LNCAP (cell line): ENCODE results near the gene C2CD4A.
A peak's percentile ranks its signal among the peaks of the same experiment; 100 is the strongest.

ENCODE experiments used
- TF ChIP-seq, protein P1 (sequence below): fragments of 450-650 bp; IDR thresholded peaks from 2 replicates; pipeline ENCODE4 v1.5.1; 2017; ENCODE audit warnings: mild to moderate bottlenecking

C2CD4A gene

DNA sequence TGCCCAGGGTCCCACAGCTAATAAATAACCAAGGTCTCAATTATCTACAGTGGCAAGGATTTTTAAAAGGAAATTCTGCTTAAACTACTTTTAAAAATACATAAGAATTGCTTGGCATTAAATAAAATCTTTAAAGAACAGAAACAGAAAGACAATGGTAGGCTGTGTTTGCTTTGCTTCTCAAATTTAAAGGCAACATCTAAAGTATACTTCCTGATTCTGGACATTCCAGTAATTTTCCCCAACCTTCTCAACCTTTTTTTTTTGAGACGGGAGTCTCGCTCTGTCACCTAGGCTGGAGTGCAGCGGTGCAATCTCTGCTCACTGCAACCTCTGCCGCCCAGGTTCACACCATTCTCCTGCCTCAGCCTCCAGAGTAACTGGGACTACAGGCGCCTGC lies 11.8 kb upstream of the C2CD4A start:
- TF ChIP-seq, protein P1, sequence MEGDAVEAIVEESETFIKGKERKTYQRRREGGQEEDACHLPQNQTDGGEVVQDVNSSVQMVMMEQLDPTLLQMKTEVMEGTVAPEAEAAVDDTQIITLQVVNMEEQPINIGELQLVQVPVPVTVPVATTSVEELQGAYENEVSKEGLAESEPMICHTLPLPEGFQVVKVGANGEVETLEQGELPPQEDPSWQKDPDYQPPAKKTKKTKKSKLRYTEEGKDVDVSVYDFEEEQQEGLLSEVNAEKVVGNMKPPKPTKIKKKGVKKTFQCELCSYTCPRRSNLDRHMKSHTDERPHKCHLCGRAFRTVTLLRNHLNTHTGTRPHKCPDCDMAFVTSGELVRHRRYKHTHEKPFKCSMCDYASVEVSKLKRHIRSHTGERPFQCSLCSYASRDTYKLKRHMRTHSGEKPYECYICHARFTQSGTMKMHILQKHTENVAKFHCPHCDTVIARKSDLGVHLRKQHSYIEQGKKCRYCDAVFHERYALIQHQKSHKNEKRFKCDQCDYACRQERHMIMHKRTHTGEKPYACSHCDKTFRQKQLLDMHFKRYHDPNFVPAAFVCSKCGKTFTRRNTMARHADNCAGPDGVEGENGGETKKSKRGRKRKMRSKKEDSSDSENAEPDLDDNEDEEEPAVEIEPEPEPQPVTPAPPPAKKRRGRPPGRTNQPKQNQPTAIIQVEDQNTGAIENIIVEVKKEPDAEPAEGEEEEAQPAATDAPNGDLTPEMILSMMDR = no peak

DNA sequence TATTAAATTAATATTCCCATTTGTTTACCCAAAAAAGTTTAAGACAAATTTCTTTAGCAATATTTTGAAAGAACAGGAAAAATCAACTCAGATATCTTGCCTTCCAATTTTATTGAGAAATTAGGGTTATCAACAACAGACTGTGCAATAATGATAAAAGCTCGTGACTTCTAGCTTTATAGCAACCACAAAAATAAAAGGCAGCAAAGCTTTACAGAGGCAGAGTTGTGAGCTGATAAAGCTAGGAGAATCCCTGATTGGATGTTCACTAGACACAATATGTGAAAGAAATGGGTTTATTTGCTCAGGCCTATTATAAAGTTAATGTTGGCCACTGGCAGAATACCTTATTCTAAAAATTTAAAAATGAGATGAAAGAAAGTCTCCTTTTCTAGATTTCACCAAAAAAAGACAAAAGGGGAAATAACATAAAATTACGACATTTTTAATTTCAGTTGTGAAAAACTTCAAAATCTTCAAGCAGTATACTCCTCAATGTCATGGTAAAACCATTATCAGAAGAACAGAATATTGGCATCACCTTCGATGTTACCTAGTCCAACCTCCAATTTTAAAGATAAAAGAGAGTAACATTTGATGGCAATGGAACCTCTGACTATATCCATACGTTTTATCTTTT lies 9.3 kb upstream of the C2CD4A start:
- TF ChIP-seq, protein P1 = no peak

DNA sequence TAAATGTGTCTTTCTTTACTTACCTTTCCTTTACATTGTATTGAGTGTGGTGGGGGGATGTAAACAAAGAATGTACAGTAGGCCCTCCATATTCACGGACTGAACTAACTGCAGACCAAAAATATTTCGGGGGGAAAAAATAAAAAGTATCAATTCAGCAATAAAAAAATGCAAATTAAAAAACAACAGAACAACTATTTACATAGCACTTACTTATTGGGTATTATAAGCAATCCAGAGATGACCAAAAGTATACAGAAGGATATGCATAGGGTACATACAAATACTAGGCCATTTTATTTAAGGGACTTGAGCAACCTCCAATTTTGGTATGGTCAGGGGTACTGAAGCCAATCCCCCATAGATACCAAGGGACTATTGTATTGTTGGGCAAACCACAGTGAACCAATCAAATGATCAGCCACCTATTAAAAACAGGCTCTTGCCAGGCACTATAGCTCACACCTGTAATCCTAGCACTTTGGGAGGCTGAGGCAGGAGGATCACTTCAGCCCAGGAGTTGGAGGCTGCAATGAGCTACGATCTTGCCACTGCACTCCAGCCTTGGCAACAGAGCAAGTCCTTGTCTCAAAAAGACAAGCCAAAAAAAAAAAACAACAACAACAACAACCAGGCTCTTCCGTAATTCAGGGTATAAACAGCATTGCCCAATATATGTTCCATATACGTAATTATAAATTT lies 8.3 kb upstream of the C2CD4A start:
- TF ChIP-seq, protein P1 = no peak

DNA sequence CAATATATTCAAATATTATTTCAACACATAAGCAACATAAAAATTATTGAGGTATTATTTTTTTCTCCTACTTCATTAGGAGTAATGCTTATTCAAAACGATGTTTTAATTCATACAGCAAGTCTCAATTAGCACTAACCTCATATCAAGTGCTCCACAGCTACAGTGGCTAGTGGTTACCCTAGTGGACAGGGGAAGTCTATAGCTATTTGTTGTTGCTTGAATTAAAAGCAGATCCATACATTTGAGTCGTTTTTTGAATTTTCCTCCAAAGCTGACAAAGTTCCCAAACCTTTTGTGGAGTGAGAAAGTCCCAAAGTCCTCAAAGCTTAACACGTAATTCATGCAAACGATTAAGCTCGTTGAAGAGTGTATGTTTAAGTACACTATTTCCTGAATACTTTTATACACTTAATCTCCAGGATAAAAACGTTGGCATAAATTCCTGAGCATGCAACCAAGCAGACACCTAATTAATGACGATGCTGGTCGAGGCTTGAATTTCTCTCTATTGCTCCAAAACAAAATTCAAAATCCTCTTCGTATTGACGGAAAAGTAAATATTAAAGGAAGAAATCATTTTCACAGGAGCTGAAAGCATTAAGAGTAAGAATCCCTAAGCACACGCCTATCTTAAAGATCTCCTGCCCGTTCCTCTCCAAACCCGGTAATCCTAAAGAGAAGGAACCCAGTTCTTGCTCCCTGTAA lies 7.5 kb upstream of the C2CD4A start:
- TF ChIP-seq, protein P1 = 0 out of 2 replicates have a peak, but pooled peaks have one; percentile 7

DNA sequence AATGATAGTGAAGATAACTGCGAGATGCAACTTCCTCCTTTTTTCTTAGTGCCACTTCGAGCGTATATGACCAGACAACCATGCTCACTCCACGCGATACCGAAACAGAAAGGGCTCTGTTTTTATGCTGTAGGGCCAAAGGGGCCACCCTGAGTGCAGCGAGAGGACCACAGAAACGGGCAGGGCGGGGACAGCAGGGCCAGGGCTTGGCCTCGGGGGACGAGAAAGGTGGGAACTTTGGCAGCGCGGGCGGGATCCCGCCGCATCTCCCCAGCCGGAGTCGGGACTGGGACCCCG lies 7.0 kb upstream of the C2CD4A start:
- TF ChIP-seq, protein P1 = no peak

DNA sequence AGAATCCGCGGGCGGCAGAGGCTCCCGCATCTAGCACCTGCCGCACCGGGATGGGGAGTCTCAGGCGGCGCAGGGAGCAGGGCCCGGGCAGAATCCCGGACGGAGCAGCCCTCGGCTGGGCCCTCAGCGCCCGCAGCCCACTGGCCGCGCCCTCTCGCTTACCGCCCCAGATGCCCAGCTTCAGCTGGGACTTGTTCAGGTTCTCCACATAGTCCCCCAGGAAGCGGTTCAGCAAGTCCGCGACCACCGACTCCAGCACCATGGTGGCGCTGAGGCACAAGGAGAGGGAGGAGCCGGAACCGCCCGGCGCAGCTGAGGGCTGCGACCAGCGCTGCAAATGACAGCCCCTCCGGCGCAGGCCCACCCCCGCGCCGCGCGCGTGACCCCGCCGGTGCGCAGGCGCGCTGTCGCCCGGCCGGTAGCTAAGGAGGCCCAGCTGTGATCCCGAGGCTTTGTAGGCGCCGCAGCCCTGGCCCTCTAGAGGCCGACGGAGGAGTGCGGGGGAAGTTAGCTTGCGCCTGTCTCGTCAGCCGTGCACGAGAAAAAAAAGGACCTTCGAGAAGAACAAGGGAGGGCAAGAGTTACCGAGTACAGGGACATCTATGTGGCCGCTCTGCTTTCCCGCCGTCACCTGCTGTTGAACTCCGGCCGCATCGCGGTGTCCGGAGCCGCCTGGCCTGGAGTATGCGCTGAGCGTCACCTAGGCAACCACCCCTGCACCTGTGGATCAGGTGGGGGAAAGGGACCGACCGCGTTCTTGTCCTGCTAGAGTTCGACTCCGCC lies 6.5 kb upstream of the C2CD4A start, which contains the start of gene VPS13C:
Gene VPS13C, minus strand, starts transcription at position 335 of the 783 bp plus-strand sequence. Its CDS starts 73 bp downstream, at position 262.
- TF ChIP-seq, protein P1 = peak; percentile 67

DNA sequence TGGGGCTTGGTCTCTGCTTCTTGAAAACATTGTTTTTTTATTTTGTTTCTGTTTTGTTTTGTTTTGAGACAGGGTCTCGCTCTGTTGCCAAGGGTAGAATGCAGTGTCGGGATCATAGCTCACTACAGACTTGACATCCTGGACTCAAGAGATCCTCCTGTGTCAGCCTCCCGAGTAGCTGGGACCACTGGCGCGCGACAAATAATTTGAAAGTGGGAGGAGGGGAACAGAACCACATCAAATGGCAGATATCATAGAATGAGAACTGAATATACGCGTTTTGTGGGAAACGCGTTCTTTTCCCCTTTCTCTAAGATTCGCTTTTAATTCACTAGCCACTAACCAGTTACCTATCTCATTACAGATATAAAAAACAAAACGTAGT lies 5.9 kb upstream of the C2CD4A start:
- TF ChIP-seq, protein P1 = no peak
